Fibroblast of peridontal ligament (primary cell): ENCODE data around the gene AZIN2.
A peak's percentile ranks its signal among the peaks of the same experiment; 100 is the strongest.
"Not testable (repeated sequence)": the region's sequence is repeated elsewhere in the genome, so short reads cannot be mapped to it uniquely, and the experiment has no call there.

ENCODE experiments used
- DNase-seq: peaks from one replicate; pipeline ENCODE4 v3.0.0-alpha.2; 2010; ENCODE audit errors: extremely low read depth

AZIN2 gene

GRCh38 chr1:33080885-33081553, at the start of gene AZIN2:
AZIN2 (plus strand) TSS chr1:33081153; CDS start chr1:33082250, 1,097 bp downstream.
- DNase-seq, result peak; percentile 93

- no peak for DNase-seq
Observed at GRCh38 chr1:33031506-33031905, 49.4 kb upstream of the AZIN2 start.

- peak; percentile 74 for DNase-seq
Observed at GRCh38 chr1:33032126-33032869, 48.7 kb upstream of the AZIN2 start.

- DNase-seq, result no peak
Observed at GRCh38 chr1:33036051-33036525, 44.9 kb upstream of the AZIN2 start.

- peak; percentile 96 for DNase-seq
Observed at GRCh38 chr1:33036526-33037503, 44.1 kb upstream of the AZIN2 start, which contains the start of gene AK2. AK2 (minus strand) TSS chr1:33036883; CDS start chr1:33036828, 55 bp downstream.

- DNase-seq, result no peak
Observed at GRCh38 chr1:33039840-33040239, 41.1 kb upstream of the AZIN2 start.

- DNase-seq, result no peak
Observed at GRCh38 chr1:33041026-33041425, 39.9 kb upstream of the AZIN2 start.

- no peak for DNase-seq
Observed at GRCh38 chr1:33042831-33043230, 38.1 kb upstream of the AZIN2 start.

- no peak for DNase-seq
Observed at GRCh38 chr1:33043267-33044092, 37.5 kb upstream of the AZIN2 start.

GRCh38 chr1:33045246-33045645, 35.7 kb upstream of the AZIN2 start:
- no peak for DNase-seq

- no peak for DNase-seq
Observed at GRCh38 chr1:33045814-33046213, 35.1 kb upstream of the AZIN2 start.

GRCh38 chr1:33046234-33046633, 34.7 kb upstream of the AZIN2 start:
- DNase-seq, result not testable (repeated sequence)

GRCh38 chr1:33047290-33047689, 33.7 kb upstream of the AZIN2 start:
- DNase-seq, result no peak

- peak; percentile 66 for DNase-seq
Observed at GRCh38 chr1:33047839-33048305, 33.1 kb upstream of the AZIN2 start.

GRCh38 chr1:33048426-33048825, 32.5 kb upstream of the AZIN2 start:
- DNase-seq, result no peak

- DNase-seq, result no peak
Observed at GRCh38 chr1:33049371-33049770, 31.6 kb upstream of the AZIN2 start.

GRCh38 chr1:33050221-33051076, 30.5 kb upstream of the AZIN2 start:
- peak; percentile 84 for DNase-seq

- DNase-seq, result peak; percentile 84
Observed at GRCh38 chr1:33055210-33056008, 25.5 kb upstream of the AZIN2 start.

GRCh38 chr1:33056426-33056825, 24.5 kb upstream of the AZIN2 start:
- DNase-seq, result no peak
